GM06990 (cell line): Measurements from ENCODE around the gene DNAH2.

Experiments
- DNase-seq: peaks from one replicate; pipeline ENCODE4 v3.0.0-alpha.2; 2011; ENCODE audit not compliant: insufficient read length; ENCODE audit errors: extremely low read depth
- H3K27me3 ChIP-seq: replicated peaks from 2 replicates; pipeline ENCODE4 v1.6.0; 2011; ENCODE audit warnings: low read length; ENCODE audit not compliant: control insufficient read depth, insufficient read depth
- H3K36me3 ChIP-seq: 2 replicates; pipeline ENCODE4 v1.5.1; 2011; ENCODE audit warnings: low read length; ENCODE audit not compliant: control insufficient read depth, insufficient read depth
- H3K4me3 ChIP-seq: replicated peaks from 2 replicates; pipeline ENCODE4 v1.5.1; 2011; ENCODE audit warnings: low read depth, mild to moderate bottlenecking, control low read depth, low read length
- TF ChIP-seq, protein P1 (sequence below): IDR thresholded peaks from 2 replicates; pipeline ENCODE4 v1.5.1; 2011; ENCODE audit warnings: low read length, control low read depth, mild to moderate bottlenecking, inconsistent platforms; ENCODE audit not compliant: insufficient read depth, poor library complexity, severe bottlenecking

The DNAH2 gene

GRCh38 chr17:7838090-7839075, 120.8 kb downstream of the DNAH2 start:
- H3K27me3 ChIP-seq: no peaks in the 10 kb centered on the region
- DNase-seq: no peak
- no peaks in the 10 kb centered on the region; the same call in 1 of the 2 replicates for H3K36me3 ChIP-seq
- TF ChIP-seq, protein P1, sequence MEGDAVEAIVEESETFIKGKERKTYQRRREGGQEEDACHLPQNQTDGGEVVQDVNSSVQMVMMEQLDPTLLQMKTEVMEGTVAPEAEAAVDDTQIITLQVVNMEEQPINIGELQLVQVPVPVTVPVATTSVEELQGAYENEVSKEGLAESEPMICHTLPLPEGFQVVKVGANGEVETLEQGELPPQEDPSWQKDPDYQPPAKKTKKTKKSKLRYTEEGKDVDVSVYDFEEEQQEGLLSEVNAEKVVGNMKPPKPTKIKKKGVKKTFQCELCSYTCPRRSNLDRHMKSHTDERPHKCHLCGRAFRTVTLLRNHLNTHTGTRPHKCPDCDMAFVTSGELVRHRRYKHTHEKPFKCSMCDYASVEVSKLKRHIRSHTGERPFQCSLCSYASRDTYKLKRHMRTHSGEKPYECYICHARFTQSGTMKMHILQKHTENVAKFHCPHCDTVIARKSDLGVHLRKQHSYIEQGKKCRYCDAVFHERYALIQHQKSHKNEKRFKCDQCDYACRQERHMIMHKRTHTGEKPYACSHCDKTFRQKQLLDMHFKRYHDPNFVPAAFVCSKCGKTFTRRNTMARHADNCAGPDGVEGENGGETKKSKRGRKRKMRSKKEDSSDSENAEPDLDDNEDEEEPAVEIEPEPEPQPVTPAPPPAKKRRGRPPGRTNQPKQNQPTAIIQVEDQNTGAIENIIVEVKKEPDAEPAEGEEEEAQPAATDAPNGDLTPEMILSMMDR: no peak
- H3K4me3 ChIP-seq: peak overlapping the region; percentile 81

GRCh38 chr17:7839190-7839875, 121.8 kb downstream of the DNAH2 start:
- H3K27me3 ChIP-seq: no peaks in the 10 kb centered on the region
- H3K4me3 ChIP-seq: no peak overlapping the region
- H3K36me3 ChIP-seq: no peaks in the 10 kb centered on the region; the same call in 1 of the 2 replicates
- TF ChIP-seq, protein P1: no peak
- no peak for DNase-seq

- H3K36me3 ChIP-seq: no peaks in the 10 kb centered on the region; the same call in 1 of the 2 replicates
- no peaks in the 10 kb centered on the region for H3K27me3 ChIP-seq
- DNase-seq: no peak
- TF ChIP-seq, protein P1: no peak
- no peak overlapping the region for H3K4me3 ChIP-seq
These were observed 122.3 kb downstream of the DNAH2 start for GRCh38 chr17:7839876-7840261.

DNA sequence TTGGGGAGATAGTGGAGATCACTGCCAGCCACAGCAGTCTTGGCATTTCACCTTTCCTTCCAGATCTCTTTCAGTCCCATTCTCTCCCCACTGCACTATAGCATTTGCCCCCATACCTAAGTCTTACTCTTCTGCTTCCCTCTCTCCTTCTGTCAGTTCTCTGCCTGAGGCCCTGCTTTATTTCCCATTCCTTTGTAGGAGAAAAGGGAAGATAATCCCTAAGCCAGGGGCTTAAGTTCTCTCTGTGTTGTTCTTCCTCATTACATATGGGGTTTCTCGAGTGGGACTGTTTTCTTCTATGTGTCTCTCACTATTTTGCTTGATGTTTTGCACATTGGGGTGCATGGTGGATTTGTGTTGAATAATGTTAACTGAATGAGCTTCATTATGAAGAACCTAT, 122.9 kb downstream of the DNAH2 start:
- no peaks in the 10 kb centered on the region for H3K27me3 ChIP-seq
- no peak overlapping the region for H3K4me3 ChIP-seq
- H3K36me3 ChIP-seq: no peaks in the 10 kb centered on the region; the same call in 1 of the 2 replicates
- TF ChIP-seq, protein P1: no peak
- no peak for DNase-seq

GRCh38 chr17:7840875-7841274, 123.3 kb downstream of the DNAH2 start:
- TF ChIP-seq, protein P1: no peak
- H3K4me3 ChIP-seq: peak overlapping the region; percentile 89
- DNase-seq: no peak
- no peaks in the 10 kb centered on the region for H3K27me3 ChIP-seq
- peaks cover 3% of the 10 kb centered on the region for H3K36me3 ChIP-seq
